Measurements from ENCODE around the gene TM6SF1. TPM values are rescaled to one million over a fixed set of nuclear protein-coding genes. Genes with fewer than 3 reads are reported as not detected.

TM6SF1 gene
- polyA plus RNA-seq, 1 donor from 2014 or later: 0.16 TPM

DNA sequence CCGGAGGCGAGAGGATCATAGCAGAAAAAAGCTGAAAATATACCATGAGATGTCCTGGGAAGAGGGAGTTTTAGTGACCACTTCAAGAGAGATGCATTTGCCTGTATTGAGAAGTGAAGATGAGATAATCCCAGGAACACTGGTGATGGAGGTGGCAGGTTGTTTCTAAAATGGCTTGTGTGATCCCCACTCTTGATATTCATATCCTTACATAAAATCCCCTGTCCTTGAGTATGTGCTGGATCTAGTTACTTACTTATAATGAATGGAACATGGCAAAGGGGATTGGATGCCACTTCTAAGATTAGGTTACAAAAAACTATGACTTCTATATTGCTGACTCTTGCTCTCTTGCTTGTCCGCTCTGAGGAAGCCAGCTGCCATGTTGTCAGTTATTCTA lies 78.1 kb downstream of the TM6SF1 start:
- no peaks in the 10 kb centered on the region for H3F3A ChIP-seq (ENCODE audit: insufficient read depth, low read length, poor library complexity, severe bottlenecking)
- no peak overlapping the region for H3K4me2 ChIP-seq (ENCODE audit: low read length)
- H4K20me1 ChIP-seq (ENCODE audit: insufficient read depth): peaks cover 6% of the 10 kb centered on the region
- H3K36me3 ChIP-seq (ENCODE audit: insufficient read depth, low read length): no peaks in the 10 kb centered on the region
- H3K27me3 ChIP-seq (ENCODE audit: insufficient read depth, low read depth, low read length): no peaks in the 10 kb centered on the region
- no peak overlapping the region for H3K9ac ChIP-seq (ENCODE audit: low read length)
- no peak overlapping the region for H3K4me3 ChIP-seq (ENCODE audit: low read length)
- H3K79me2 ChIP-seq (replicated peaks; ENCODE audit: insufficient read depth, low read length): peaks cover 75% of the 10 kb centered on the region
- H3K9me2 ChIP-seq (ENCODE audit: insufficient read depth, low read length): no peaks in the 10 kb centered on the region
- no peaks in the 10 kb centered on the region for H3K9me3 ChIP-seq (ENCODE audit: low read length)
- no peak for TF ChIP-seq REST (IDR thresholded peaks at IDR 0.05; ENCODE audit: borderline replicate concordance)
- no peak for TF ChIP-seq RAD21 (conservative IDR thresholded peaks at IDR 0.05)
- TF ChIP-seq EP300 (conservative IDR thresholded peaks at IDR 0.05; ENCODE audit: poor library complexity, severe bottlenecking): no peak
- TF ChIP-seq POLR2AphosphoS5 (IDR thresholded peaks at IDR 0.05): no peak
- TF ChIP-seq MXI1 (conservative IDR thresholded peaks at IDR 0.05; ENCODE audit: poor library complexity, severe bottlenecking): no peak
- no peak for TF ChIP-seq EZH2 (IDR thresholded peaks at IDR 0.05; ENCODE audit: borderline replicate concordance, insufficient read depth, low read length, poor library complexity, severe bottlenecking)
- no peak for TF ChIP-seq TAF1 (IDR thresholded peaks at IDR 0.05; ENCODE audit: low read depth)
- TF ChIP-seq CTCF (IDR thresholded peaks at IDR 0.05; ENCODE audit: poor library complexity, severe bottlenecking): no peak
- TF ChIP-seq SMC3 (conservative IDR thresholded peaks at IDR 0.05; ENCODE audit: poor library complexity): no peak
- no peak overlapping the region for H3K27ac ChIP-seq (ENCODE audit: low read length)
- H2AFZ ChIP-seq (ENCODE audit: low read depth, low read length): no peak overlapping the region

Small RNAs within 50 kb of the gene (small RNA-seq; reads per million reads assigned to genes)
- gene MIR4515: 0 to 0.33 (median 0) reads per million in 3 experiments

Other genes with a start within 250 kb of the TM6SF1 start
- gene HOMER2, start 154.9 kb upstream of the TM6SF1 start, polyA plus RNA-seq: 21.7 and 26.9 TPM in 2 replicates
- gene RAMAC, start 121.4 kb upstream of the TM6SF1 start, polyA plus RNA-seq: 116 and 119 TPM in 2 replicates
- 17.2 and 23.4 TPM in 2 replicates for gene C15orf40, start 96.0 kb upstream of the TM6SF1 start, polyA plus RNA-seq
- 153 and 156 TPM in 2 replicates for gene BTBD1, start 40.4 kb upstream of the TM6SF1 start, polyA plus RNA-seq
- gene HDGFL3, start 100.2 kb downstream of the TM6SF1 start, polyA plus RNA-seq: 251 and 339 TPM in 2 replicates
- gene BNC1, start 177.0 kb downstream of the TM6SF1 start, polyA plus RNA-seq: not detected in 2 replicates